ENCODE data around the gene TRPM3.

The TRPM3 gene

DNA sequence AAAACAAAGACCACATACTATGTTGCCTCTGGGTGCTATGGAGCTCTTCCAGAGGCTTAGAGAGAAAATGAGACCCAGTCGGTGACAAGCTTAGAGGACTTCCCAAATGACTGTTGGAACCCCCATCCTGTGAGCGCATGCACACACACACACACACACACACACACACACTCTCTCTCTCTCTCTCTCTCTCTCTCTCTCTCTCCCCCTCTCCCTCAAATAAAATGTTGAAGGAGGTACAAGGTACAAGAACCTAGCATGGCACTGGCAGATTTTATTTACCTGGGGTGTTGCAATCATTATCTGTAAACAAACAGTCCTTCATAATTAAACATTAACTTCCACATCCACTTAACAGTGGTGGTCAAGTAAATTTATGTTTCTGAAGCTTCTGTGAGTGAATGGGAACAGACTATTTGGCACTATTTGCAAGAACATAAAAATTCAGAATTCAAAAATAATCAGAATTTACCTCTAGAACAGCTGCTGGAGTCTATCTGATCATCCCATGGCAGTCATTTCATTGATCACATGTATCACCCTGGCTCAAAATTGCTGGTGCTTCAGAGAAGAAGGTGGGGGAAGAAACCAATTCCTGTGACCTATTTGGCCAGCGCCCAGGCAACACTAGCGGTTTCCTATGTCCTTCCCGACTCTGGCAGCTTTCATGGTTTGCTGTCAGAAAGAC is 24.9 kb downstream of the TRPM3 start:
- no peak for DNase-seq

DNA sequence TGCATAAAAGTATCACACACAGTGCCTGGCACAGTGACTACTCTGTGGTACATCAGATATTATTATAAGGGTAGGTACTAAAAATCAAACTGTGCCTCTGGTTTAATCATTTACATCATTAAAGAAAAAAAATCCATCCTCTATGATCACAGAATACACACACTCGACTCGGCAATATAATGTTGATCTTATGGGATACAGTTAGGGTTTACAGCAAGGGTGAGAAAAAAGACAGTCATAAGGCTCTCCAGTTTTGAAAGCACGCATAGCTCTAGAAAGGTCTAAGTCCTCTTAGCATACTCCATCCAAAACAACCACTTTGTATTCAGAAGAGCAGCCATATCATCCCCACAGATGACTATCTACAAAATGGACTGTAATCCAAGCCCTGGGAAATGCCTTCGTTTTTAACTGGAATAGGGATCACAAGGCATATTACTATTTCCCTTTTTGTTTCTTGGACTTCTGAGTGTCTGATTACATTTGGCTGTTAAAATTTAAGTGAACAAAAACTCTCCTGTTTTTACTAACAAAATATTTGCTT is 26.6 kb downstream of the TRPM3 start:
- no peak for DNase-seq

DNA sequence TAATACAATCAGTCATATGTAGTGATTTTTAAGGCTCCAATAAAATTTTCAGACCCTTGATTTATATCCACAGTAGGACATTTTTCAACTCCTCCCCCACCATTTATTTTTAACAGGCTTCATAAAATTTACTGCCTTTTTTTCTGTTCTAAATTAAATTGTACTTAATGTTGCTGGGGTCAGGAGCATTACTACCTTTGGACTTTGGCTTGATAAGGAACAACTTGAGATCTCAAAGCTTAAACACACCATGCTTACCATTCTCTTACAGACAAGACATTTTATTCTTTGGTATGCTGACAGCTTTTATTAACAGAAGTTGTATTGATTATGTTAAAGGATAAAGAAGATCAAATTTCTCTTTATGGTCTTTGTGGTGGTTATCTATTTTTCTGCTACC is 30.5 kb downstream of the TRPM3 start:
- DNase-seq = no peak

DNA sequence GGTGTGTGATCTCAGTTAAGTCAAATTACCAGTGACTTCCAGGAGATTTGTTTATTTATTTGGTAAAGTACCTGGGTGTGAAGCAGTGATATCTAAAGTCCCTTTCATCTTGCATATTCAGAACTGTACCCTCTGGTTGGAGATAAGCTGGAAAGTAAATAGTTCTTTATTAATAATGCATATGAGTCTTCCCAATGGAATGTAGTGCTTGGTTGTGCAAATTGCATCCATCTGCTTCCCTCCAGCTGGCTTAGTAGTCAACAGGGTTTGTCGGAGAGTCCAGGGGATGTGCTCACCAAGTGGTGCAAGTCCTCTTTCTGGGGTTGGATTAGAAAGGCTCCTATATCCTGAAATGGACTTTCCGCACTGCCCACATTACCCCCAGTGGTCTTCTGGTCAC is 42.0 kb downstream of the TRPM3 start:
- DNase-seq = no peak

DNA sequence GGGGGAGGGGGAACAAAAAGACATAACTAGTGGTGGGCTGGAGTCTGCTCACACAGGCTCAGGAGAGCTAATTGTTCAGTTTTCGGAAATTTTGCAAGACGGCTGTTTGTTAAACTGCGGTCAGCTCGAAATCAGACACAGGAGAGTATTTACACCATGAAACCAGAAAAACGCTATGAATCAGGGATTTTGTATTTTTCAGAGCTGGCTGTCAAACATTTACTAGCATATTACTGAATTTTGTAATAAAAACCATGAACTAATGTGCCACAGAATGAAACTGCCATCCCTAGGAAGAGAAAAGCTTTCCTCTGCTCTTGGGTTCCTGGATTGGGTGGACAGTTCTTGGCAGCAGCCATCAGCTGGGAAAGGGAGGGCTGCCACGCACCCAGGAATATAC is 45.3 kb downstream of the TRPM3 start:
- no peak for DNase-seq

DNA sequence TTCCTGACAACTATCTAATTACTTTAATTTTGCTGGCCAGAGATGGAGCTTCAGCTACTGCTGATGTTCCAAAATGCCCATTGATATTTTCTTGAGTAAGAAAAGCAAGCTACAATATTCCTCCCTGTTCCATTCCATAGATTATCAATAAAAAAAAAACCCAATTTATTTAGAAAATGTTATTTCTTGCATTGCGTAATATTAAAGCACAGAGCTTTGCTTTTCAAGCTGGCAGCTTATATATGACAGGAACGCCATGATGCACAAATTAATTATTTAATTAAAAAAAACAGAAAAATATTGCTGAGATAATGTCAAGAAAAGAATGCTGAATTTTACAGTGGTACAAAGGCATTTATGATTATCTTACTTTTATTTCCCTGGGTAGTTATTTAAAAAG is 47.9 kb downstream of the TRPM3 start:
- no peak for DNase-seq

DNA sequence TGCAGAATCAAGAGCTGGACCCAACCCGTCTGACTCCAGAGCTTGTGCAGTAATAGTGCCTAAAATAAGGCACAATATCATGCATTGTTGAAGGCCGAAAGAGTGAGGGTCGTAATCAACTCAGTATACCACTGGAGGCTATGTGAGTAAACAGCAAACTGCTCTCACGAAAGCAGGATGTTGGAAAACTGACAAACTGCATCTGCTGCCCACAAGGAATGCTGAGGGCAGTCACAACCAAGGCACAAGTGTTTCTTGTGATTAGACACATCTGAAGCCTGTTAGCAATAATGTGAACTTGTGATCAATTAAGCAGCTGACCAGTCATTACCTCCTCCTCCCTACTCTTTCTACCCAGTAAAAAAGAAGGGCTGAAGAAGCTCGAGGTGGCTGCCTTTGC is 48.8 kb downstream of the TRPM3 start:
- no peak for DNase-seq

DNA sequence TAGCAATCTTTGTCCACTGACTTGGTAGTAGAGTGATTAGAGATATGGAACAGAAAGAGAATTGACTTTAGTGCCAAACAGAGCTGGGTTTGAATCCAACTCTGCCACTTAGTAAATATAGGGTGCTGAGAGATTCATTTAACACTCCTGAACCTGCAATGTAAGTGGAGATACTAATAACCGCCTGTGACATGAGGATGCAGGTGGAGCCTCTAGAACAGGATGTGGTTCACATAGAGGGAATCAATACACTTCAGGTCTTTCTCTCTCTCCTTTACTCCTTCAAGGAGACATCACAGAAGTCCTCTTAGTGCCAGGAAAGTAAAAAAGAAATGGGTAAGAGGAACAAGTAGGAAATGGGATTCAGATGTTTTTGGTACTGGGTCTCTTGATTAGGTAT is 49.8 kb downstream of the TRPM3 start:
- DNase-seq = no peak

DNA sequence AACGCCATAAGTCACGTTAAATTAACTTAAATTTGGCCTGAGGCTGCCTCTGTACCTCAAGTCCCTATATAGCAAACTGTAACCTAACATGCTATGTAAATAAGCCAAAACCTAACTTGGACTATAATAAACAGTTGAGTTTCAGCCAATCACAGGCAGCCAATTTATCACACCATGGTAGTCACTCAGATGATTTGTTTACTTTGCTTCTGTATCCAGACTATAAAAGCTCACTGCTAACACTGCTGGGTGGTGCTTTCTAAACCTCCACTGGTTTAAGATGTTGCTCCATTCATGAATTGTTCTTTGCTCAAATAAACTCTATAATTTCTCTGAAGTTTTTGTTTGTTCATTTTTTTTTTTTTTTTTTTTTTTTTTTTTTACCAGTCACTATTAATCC is 62.8 kb downstream of the TRPM3 start:
- DNase-seq = no peak

DNA sequence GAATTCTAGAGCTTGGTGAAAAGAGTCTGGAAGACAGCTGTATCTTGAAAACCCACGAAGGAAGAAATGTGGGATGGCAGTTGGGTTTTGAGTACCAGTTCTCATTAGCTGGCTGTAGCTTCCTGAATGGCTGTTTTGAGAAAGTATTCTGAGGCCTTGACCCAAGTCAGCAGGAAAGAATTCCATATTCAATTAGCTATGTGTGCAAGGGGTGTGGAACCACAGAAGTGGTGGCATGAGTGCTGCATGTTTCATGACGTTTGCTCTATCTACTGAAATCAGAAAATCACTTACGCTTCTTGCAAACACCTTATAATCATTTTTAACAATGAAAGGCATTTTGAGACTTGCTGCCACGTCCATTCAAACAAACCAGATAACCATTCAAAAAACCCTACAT is 69.1 kb downstream of the TRPM3 start:
- no peak for DNase-seq

DNA sequence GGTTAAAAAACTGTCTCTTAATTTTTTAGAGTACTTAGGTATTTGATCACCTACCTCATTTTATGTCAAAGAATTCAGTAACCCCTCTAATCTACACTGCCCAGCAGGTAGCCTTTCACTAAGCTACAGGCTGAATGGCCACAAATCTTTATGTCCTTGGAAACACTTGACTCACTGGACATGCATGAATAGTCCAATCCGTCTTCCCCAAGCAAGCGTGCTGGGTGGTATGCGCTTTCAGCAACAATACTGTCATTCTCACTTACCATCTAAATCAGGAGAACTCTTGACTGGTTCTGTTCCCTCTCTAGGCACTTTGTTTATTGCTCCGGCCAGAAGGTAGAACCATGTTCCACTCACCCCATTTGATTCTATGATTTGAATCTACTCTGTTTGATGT is 73.1 kb downstream of the TRPM3 start:
- no peak for DNase-seq

DNA sequence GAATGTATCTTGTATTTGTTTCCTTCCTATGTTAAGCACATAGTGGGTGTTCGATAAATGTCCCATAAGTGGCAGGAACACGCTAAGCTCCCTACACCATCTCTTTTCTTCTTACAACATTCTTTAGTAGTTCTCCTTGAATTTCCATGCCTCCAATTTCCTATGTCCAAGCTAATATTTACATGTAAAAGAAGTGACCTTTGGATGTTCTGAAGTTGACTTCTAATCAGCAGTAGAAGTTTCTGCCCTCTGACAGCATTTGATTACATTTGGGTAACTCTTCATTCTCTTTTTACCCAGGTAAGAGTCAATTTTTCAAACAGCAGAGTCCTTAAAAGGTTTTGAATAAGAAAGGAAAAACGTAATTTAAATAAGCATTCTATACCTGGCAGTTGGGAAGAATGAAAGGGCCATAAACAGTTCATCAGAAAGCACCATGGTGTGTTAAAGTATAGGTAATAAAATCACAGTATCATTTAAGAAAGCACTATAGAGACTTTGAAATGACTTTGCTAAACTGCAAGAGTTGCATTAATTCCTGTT is 78.9 kb downstream of the TRPM3 start:
- no peak for DNase-seq

DNA sequence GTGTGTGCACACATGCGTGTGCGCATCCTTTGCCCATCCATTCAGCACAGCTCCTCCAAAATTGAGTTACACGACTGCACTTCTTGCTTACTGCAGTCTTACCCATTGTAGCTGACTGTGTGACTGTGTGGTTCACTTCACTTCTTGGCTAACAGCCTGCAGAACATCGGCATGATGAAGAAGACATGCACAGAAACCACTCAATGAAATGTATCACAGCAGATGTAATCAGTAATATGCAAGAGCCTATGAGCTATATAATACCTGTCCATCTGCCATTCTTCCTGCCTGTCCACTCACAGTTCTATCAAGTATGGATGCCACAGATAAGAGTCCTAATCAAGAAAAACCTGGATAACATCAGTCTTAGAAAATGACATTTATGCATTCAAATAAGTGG is 83.9 kb downstream of the TRPM3 start:
- no peak for DNase-seq

DNA sequence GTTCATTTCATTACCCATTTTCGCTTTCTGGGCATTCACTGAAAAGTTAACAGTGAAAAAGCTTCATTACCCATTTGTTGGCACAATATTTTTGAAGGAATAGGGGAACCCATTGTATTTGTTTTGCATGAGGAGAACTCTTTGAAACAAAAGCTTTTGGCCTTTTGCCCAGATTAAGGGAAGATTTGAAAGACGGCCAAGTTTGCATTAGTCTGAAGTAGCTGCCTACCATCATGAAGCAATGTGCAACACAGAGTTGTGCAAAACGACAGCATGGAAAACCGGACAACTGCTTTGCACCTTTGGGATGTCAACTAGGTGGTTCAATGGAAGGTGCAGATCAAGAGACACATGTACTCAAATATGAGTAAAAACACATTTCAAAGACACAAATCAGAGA is 84.9 kb downstream of the TRPM3 start:
- no peak for DNase-seq

DNA sequence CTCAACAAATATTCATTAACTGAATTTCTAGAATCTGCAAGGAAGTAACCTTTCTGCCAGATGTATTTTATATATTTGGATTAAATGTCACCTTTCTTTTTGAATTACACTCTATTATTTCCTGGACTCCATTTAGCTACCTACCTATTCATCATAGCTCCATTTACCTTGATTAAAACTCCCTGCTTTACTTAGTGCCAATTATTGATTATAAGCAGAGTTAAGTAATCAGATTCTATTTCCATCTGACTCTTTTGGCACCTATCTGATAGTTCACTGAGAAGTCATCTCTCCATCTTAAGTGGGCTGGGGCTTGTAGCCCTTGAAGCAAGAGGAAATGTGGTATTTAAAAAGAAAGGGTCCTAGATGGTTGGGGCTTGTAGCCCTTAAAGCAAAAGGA is 88.6 kb downstream of the TRPM3 start:
- DNase-seq = no peak

DNA sequence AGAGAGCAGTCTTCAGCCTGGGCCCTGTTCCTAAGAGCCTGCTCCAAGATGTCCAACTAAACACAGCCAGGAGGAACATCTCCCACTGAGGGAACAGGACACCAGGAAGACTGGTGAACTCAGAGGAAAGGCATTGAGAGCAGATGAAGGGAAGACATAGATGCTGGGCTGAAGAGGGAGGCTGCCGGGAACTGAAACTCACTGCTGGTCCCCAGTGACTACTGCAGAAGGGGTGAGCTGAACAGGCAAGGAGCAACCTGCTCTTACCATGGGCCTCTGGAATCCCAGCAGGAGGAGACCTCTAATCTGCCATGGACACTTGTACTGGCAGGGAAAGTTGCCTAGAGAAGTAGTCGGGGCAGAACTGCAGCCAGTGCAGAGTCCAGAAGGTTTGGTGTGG is 95.7 kb downstream of the TRPM3 start:
- DNase-seq = no peak

DNA sequence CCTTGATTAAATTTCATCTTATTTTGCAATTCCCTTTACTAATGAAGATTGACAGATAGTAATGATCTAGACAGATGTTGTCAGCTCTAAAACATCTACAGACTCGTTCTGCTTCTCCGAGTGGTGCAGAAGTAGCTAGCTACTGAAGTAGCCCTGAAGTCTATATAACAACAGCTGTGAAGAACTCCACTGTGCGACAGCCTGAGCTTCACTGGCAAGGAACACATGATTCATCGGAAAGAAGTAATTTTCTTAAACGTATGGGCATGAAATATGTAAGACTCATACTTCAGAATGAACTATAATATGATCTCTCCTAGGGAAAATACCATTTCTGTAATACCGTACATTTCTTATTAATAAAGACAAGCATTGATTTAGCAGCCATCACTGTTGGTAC is 96.2 kb downstream of the TRPM3 start:
- DNase-seq = no peak

DNA sequence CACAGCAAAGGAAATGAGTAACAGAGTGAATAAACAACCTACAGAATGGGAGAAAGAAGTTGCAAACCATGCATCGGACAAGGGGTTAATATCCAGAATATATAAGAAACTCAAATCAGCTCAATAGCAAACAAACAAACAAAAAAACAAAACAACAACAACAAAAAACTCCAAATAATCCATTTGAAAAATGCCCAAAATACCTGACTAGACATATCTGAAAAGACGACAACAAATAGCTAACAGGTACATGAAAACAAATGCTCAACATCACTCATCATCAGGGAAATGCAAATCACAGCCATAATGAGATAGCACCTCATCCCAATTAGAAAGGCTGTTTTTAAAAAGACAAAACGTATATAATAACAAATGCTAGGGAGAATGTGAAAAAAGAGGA is 111.2 kb downstream of the TRPM3 start:
- DNase-seq = no peak

DNA sequence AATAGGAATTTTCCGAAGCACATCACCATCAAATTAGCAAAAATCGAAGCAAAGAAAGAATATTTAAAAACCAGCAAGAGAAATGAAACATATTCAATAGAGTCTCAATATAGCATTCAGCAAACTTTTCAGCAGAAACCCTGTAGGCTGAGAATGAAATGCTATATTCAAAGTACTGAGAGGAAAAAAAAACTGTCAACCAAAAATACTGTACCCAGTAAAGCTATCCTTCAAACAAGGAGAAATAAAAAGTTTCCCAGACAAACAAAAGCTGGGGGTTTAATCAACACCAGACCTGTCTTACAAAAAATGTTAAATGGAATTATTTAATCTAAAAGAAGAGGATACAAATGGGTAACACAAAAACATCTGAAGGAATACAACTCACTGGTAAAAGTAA is 116.0 kb downstream of the TRPM3 start:
- no peak for DNase-seq

DNA sequence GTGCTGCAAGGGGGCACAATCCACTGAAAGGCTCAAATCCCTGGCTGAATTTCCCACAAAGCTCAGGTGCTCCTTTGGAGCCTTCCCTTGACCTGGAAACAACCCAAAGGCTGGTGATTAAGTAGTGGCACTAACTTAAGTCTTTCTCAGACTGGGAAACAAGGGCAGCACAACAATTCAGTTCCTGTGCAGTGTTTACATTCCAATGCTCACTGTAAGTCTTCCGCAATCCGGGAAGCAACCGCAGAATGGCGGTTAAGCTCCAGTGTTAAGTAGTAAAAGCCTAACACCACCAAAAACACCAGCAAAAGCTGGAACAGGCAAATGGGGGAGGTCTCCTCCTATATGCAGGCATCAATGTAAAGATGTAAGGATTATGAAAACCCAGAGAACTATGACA is 117.2 kb downstream of the TRPM3 start:
- no peak for DNase-seq

DNA sequence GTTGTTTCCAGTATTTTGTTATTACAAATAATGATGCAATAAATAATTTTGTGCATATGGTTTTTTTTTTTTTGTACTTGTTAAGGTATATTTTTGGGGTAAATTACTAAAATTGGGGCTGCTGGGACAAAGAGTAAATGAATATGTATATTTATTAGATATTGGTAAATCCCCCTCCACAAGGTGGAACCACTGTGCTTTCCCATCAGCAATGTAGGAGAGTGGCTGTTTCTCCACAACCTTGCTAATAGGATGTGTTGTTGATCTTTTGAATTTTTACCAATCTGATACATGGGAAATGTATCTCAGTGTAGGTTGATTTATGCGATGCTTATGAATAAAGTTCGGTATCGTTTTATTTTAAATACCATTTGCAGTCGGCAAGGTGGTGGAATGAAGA is 118.1 kb downstream of the TRPM3 start:
- no peak for DNase-seq

DNA sequence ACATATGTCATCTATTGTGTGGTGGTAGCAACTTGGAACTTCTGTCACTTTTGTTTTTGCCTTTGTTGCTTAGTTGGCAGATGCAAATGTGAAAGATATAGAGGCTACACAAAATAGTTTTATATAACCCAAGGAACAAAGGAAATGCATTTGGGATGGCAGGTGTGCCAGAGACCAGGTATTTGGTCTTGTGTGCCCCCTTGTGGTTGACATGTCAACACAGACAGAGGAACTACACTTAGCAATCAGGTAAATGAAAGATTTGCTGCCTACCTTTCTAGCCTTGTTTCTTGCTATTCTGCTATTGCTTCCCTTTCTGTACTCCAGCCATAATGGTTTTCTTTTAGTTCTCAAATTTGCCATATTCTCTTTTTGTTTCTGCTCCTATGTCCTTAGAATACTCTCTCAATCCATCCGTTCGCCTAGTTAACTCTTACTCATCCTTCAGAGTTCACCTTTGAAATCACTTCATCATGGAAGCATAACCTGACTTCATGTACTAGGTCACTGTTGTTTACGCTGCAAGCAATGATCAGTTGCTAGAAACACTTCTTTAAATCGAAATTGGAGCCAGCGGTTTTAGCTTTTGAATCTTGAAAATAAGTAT is 119.5 kb downstream of the TRPM3 start:
- DNase-seq = peak in 1 of 2 donors; percentile 6

DNA sequence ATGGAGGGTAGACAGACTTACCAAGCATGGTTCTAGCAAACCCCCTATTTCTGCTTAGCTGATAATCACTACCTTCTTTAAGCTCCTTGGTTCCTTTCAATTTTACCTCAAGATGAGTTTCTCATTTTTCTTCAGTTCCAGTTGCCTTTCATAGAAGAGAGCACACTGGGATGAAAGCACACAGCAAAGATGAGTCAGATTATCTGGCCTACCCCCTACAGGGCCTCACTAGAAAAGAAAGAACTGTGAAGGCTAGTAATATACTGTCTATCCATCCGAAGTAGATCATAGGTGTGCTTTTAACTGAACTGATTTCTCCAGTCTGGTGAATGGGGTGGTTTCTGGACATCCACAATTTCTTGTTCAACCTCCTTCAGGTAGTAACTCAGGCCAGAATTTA is 122.5 kb downstream of the TRPM3 start:
- DNase-seq = no peak

DNA sequence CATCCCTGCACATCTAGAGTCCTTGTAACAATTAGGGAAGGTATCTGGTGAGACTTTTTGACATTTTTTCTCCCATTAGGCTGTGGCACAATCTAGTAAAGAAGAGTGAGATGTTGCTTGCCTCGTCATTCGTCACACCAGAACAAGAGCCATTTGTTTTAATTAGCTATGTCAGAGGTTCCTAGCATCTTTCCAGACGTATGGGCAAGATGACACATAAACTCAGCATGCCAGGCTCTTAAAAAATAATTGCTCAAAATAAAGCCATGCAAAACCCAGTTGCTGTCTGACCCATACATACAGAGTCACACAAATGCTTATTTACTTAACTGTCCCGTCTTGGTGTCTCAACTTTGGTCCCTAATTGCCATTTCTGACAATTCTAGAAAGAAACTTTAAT is 125.9 kb downstream of the TRPM3 start:
- DNase-seq = no peak

DNA sequence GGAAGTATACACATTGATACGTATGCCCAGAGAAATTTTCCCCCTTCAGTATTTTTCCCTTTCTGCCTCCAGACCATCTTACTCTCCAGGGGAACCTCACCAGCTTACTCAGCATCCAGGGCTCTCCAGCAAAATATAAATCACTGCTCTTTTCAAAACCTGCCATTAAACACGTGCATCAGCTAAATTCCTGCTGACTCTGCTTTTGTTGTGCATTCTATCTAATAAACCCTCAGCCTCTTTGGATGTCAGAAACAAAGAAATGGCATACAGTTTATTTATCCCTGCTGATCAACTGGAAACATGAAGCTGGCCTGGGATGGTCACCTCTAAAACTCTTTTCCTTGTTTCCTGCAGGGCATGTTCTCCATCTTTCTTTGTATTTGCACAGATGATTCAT is 126.8 kb downstream of the TRPM3 start:
- no peak for DNase-seq
